ENCODE results near the gene SCYGR7. TPM values are rescaled to one million over a fixed set of nuclear protein-coding genes. Genes with fewer than 3 reads are reported as not detected.

SCYGR7 gene
- total and polyA plus RNA-seq, 2 donors (not counting 1 experiment from before 2014, with no cell fraction given) = not detected

GRCh38 chr2:227710986-227711385 is 17.1 kb upstream of the SCYGR7 start:
- Histone ChIP-seq H3K36me3 (ENCODE audit: control insufficient read depth, insufficient read depth, low read length) (no peaks in the 10 kb centered on the region), H4K20me1 (ENCODE audit: control insufficient read depth, extremely low read depth, insufficient read depth, low read length) (no peaks in the 10 kb centered on the region), H3K4me2 (ENCODE audit: extremely low read depth, insufficient read depth, low read length) (no peak overlapping the region), H3K9me3 (ENCODE audit: control insufficient read depth, insufficient read depth, low read depth, low read length) (no peaks in the 10 kb centered on the region), H3K27me3 (ENCODE audit: control insufficient read depth, insufficient read depth, low read length) (no peaks in the 10 kb centered on the region), H2AFZ (ENCODE audit: low read length) (no peak overlapping the region), H3K27ac (ENCODE audit: insufficient read depth, low read length) (no peak overlapping the region), H3K79me2 (ENCODE audit: control insufficient read depth, insufficient read depth, low read length) (no peaks in the 10 kb centered on the region), H3K4me1 (ENCODE audit: control insufficient read depth, extremely low read depth, insufficient read depth, low read length) (no peaks in the 10 kb centered on the region), H3K4me3 (replicated peaks in 1 of 4; ENCODE audit: control extremely low read depth in 1 of 4, insufficient read depth in 1 of 4, low read depth in 3 of 4, low read length in 4 of 4) (no peak overlapping the region), H3K9ac (ENCODE audit: insufficient read depth, low read length) (no peak overlapping the region)
- no peak for TF ChIP-seq EZH2 (IDR thresholded peaks at IDR 0.05; ENCODE audit: low read length, missing control alignments)
- TF ChIP-seq CTCF (conservative IDR thresholded peaks at IDR 0.05 in 1 of 2, IDR thresholded peaks at IDR 0.05 in 1 of 2; ENCODE audit: low read depth in 1 of 2, low read length in 2 of 2) = no peak
- DNase-seq (ENCODE audit: low read depth in 2 of 2) = no peak

DNA sequence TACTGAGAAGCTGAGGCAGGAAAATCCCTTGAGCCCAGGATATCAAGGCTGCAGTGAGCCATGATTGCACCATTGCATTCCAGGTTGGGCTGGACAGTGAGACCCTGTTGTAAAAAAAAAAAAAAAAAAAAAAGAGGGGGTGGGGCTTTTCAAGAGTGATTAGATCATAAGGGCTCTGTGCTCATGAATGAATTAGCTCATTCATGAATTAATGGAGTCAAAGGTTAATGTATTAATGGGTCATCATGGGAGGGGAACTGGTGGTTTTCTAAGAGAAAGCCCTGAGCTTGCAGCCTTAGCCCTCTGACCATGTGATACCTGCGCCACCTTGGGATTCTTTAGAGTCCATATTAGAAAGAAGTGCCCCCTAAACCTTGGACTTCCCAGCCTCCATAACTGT is 14.8 kb upstream of the SCYGR7 start:
- no peak for DNase-seq (ENCODE audit: low read depth in 2 of 2)
- no peak for TF ChIP-seq CTCF (conservative IDR thresholded peaks at IDR 0.05 in 1 of 2, IDR thresholded peaks at IDR 0.05 in 1 of 2; ENCODE audit: low read depth in 1 of 2, low read length in 2 of 2)
- no peak for TF ChIP-seq EZH2 (IDR thresholded peaks at IDR 0.05; ENCODE audit: low read length, missing control alignments)
- no peaks in the 10 kb centered on the region for H3K27me3 ChIP-seq (ENCODE audit: control insufficient read depth, insufficient read depth, low read length)
- H2AFZ ChIP-seq (ENCODE audit: low read length) = no peak overlapping the region
- no peaks in the 10 kb centered on the region for H3K9me3 ChIP-seq (ENCODE audit: control insufficient read depth, insufficient read depth, low read depth, low read length)
- no peak overlapping the region for H3K4me3 ChIP-seq (replicated peaks in 1 of 4; ENCODE audit: control extremely low read depth in 1 of 4, insufficient read depth in 1 of 4, low read depth in 3 of 4, low read length in 4 of 4)
- H3K4me2 ChIP-seq (ENCODE audit: extremely low read depth, insufficient read depth, low read length) = no peak overlapping the region
- H3K9ac ChIP-seq (ENCODE audit: insufficient read depth, low read length) = no peak overlapping the region
- H3K27ac ChIP-seq (ENCODE audit: insufficient read depth, low read length) = no peak overlapping the region
- no peaks in the 10 kb centered on the region for H3K79me2 ChIP-seq (ENCODE audit: control insufficient read depth, insufficient read depth, low read length)
- H3K4me1 ChIP-seq (ENCODE audit: control insufficient read depth, extremely low read depth, insufficient read depth, low read length) = no peaks in the 10 kb centered on the region
- H4K20me1 ChIP-seq (ENCODE audit: control insufficient read depth, extremely low read depth, insufficient read depth, low read length) = no peaks in the 10 kb centered on the region
- H3K36me3 ChIP-seq (ENCODE audit: control insufficient read depth, insufficient read depth, low read length) = no peaks in the 10 kb centered on the region

- H3K9me3 ChIP-seq (ENCODE audit: control insufficient read depth, insufficient read depth, low read depth, low read length) = no peaks in the 10 kb centered on the region
- no peak for DNase-seq (ENCODE audit: low read depth in 2 of 2)
- H2AFZ ChIP-seq (ENCODE audit: low read length) = no peak overlapping the region
- no peak overlapping the region for H3K27ac ChIP-seq (ENCODE audit: insufficient read depth, low read length)
- no peaks in the 10 kb centered on the region for H4K20me1 ChIP-seq (ENCODE audit: control insufficient read depth, extremely low read depth, insufficient read depth, low read length)
- H3K36me3 ChIP-seq (ENCODE audit: control insufficient read depth, insufficient read depth, low read length) = no peaks in the 10 kb centered on the region
- no peaks in the 10 kb centered on the region for H3K4me1 ChIP-seq (ENCODE audit: control insufficient read depth, extremely low read depth, insufficient read depth, low read length)
- H3K27me3 ChIP-seq (ENCODE audit: control insufficient read depth, insufficient read depth, low read length) = no peaks in the 10 kb centered on the region
- no peak for TF ChIP-seq CTCF (conservative IDR thresholded peaks at IDR 0.05 in 1 of 2, IDR thresholded peaks at IDR 0.05 in 1 of 2; ENCODE audit: low read depth in 1 of 2, low read length in 2 of 2)
- TF ChIP-seq EZH2 (IDR thresholded peaks at IDR 0.05; ENCODE audit: low read length, missing control alignments) = no peak
- no peaks in the 10 kb centered on the region for H3K79me2 ChIP-seq (ENCODE audit: control insufficient read depth, insufficient read depth, low read length)
- H3K4me3 ChIP-seq (replicated peaks in 1 of 4; ENCODE audit: control extremely low read depth in 1 of 4, insufficient read depth in 1 of 4, low read depth in 3 of 4, low read length in 4 of 4) = no peak overlapping the region
- H3K4me2 ChIP-seq (ENCODE audit: extremely low read depth, insufficient read depth, low read length) = no peak overlapping the region
- H3K9ac ChIP-seq (ENCODE audit: insufficient read depth, low read length) = no peak overlapping the region
These were observed 11.6 kb upstream of the SCYGR7 start for GRCh38 chr2:227716501-227716900.
